ENCODE measurements around the gene IGFLR1.

Gene IGFLR1

GRCh38 chr19:35742121-35742724 lies at the start of gene IGFLR1:
IGFLR1 (minus strand) TSS chr19:35742452; CDS start chr19:35741180, 1,272 bp downstream.
- H3K27ac ChIP-seq, result peak within 1 kb of the TSS; percentile 90
- TF ChIP-seq ZFX (IDR thresholded peaks at IDR 0.05; ENCODE audit: borderline replicate concordance), result no peak
- TF ChIP-seq CTCF (IDR thresholded peaks at IDR 0.05), result no peak

- no peak for TF ChIP-seq ZFX (IDR thresholded peaks at IDR 0.05; ENCODE audit: borderline replicate concordance)
- no peak for TF ChIP-seq CTCF (IDR thresholded peaks at IDR 0.05)
- H3K27ac ChIP-seq, result no peak overlapping the region
Measured at GRCh38 chr19:35791814-35792279, 49.6 kb upstream of the IGFLR1 start.

GRCh38 chr19:35790981-35791813 lies 48.9 kb upstream of the IGFLR1 start:
- TF ChIP-seq ZFX (IDR thresholded peaks at IDR 0.05; ENCODE audit: borderline replicate concordance) (no peak), CTCF (IDR thresholded peaks at IDR 0.05) (no peak)
- H3K27ac ChIP-seq, result no peak overlapping the region

- H3K27ac ChIP-seq, result no peak overlapping the region
- TF ChIP-seq ZFX (IDR thresholded peaks at IDR 0.05; ENCODE audit: borderline replicate concordance), result no peak
Measured at GRCh38 chr19:35789978-35790944, 48.0 kb upstream of the IGFLR1 start.

- TF ChIP-seq ZFX (IDR thresholded peaks at IDR 0.05; ENCODE audit: borderline replicate concordance) (no peak), CTCF (IDR thresholded peaks at IDR 0.05) (no peak)
- H3K27ac ChIP-seq, result no peak overlapping the region
Measured at GRCh38 chr19:35789195-35789977, 47.1 kb upstream of the IGFLR1 start.

- H3K27ac ChIP-seq, result no peak overlapping the region
- no peak for TF ChIP-seq ZFX (IDR thresholded peaks at IDR 0.05; ENCODE audit: borderline replicate concordance)
- no peak for TF ChIP-seq CTCF (IDR thresholded peaks at IDR 0.05)
Measured at GRCh38 chr19:35788205-35788960, 46.1 kb upstream of the IGFLR1 start.

All from 22Rv1 (cell line).